NCI-H1105 treated with DMSO at 0.1 percent for 48 hours (cell line): ENCODE results near the gene LUC7L.
"Not testable (repeated sequence)": the region's sequence is repeated elsewhere in the genome, so short reads cannot be mapped to it uniquely, and the experiment has no call there.

Experiments used
- DNase-seq: peaks from one replicate; lab custom pipeline; 2025; lab: John Stamatoyannopoulos, UW

The LUC7L gene

GRCh38 chr16:229731-230281, 557 bp upstream of the LUC7L start:
- no peak for DNase-seq

GRCh38 chr16:228151-228851, 948 bp downstream of the LUC7L start:
- DNase-seq, result no peak

DNA sequence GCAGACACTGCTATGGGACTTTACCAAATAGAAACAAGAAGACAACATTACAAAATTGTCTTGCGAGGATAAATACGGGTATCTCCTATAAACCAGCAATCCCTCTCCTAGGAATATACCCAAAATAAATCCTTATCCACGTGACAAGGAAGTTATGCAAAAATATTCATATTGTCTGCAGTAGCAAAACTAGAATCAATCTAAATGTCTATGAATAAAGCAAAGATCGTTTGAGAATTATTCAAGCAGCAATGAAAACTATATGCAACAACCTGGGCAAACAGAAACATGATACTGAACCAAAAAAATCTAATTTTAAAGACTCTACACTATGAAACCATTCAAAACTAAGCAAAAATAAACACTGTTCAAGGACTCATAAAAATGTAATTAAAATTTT, 9.2 kb downstream of the LUC7L start:
- DNase-seq, result no peak

- DNase-seq, result no peak
Observed at GRCh38 chr16:212999-213398, 16.2 kb downstream of the LUC7L start.

- DNase-seq, result not testable (repeated sequence)
Observed at GRCh38 chr16:211631-212180, 17.5 kb downstream of the LUC7L start.

DNA sequence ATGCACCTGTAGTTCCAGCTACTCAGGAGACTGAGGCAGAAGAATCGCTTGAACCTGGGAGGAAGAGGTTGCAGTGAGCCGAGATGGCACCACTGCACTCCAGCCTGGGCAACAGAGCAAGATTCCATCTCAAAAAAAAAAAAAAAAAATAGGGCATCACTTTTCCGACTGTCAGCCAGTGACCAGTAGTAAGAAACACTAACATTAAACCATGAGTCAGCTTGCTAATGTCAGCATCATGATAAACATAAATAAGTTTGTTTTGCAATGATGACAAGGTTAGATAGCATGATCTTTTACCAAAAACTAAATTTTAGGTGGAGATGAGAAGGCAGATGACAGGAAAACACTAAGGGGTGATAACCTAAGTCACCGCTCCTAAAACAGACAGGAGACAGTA, 19.9 kb downstream of the LUC7L start:
- DNase-seq, result not testable (repeated sequence)

- DNase-seq, result not testable (repeated sequence)
Observed at GRCh38 chr16:204046-204445, 25.2 kb downstream of the LUC7L start.

- no peak for DNase-seq
Observed at GRCh38 chr16:203246-203645, 26.0 kb downstream of the LUC7L start.

- DNase-seq, result no peak
Observed at GRCh38 chr16:200388-200787, 28.9 kb downstream of the LUC7L start.

DNA sequence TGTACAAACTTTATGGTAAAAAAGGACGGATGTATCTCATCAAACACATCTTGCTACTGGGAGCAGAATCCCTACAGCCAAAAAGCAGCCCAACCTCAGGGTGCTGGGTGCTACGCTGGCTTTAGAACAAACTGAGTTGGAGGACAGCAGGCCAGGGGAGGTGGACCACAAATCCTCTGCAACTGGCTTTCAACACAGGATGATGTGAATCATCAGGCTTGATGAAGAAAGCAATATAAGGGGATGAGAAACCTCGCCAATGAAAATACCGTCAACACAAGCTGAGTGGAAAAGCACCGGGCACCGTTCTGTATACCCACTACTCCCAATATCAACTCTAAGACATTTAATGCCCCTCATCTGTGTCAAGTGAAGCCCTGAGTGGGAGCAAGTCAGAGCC, 34.7 kb downstream of the LUC7L start:
- no peak for DNase-seq

GRCh38 chr16:193441-193840, 35.8 kb downstream of the LUC7L start:
- DNase-seq, result no peak

GRCh38 chr16:192686-193085, 36.6 kb downstream of the LUC7L start:
- no peak for DNase-seq

- DNase-seq, result no peak
Observed at GRCh38 chr16:191831-192230, 37.4 kb downstream of the LUC7L start.

DNA sequence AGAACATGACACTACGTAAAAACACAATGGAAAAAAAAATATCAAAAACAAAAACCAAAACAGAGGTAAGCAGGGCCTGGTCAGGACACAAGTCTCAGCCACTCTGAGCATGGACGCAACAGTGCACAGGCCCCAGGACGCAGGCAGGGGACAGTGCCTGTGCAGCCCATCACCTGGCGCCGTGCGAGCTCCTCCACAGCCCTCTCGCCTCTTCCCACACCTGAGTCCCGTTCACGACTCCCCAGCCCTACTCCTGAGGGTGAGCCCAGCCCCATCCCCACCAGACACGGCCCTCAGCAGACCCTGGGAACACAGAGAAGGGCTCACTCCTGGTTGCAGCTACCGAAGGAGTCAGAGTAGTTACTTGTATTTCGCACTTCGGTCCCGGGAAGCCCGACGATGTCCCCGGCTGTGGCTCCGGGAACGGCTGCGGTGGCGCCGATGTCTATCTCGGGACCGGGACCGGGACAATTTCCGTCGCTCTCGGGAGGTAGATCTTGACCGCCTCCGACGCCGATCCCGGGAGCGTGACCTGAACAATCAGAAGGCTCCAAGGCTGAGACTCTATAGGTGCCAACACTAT, 39.6 kb downstream of the LUC7L start:
- DNase-seq, result no peak

- DNase-seq, result no peak
Observed at GRCh38 chr16:188674-189073, 40.6 kb downstream of the LUC7L start.

- no peak for DNase-seq
Observed at GRCh38 chr16:187330-187729, 41.9 kb downstream of the LUC7L start.

GRCh38 chr16:185691-186090, 43.6 kb downstream of the LUC7L start:
- DNase-seq, result no peak

- DNase-seq, result no peak
Observed at GRCh38 chr16:185213-185612, 44.0 kb downstream of the LUC7L start.

DNA sequence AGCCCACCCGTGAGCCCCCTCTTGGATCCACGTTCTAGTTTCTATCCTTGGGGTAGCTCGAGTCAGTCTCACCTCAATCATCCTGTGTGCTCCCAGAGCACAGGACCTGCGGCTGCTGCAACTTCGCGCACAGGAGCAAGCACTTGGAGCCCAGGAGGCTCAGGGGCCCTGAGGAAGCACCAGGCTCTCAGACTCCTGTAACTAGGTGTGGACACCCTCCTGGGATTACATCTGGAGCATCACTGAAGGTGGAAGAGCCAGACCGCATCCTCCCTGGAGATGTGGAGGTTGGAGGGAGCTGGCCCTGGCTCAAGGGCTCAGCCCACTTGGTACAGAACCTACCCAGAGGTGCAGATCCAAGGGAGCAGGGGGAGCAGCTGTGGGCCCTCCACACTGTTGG, 46.2 kb downstream of the LUC7L start:
- no peak for DNase-seq

GRCh38 chr16:181565-182021, 47.7 kb downstream of the LUC7L start:
- no peak for DNase-seq

GRCh38 chr16:180681-181564, 48.3 kb downstream of the LUC7L start:
- peak; percentile 46 for DNase-seq

GRCh38 chr16:180101-180675, 49.1 kb downstream of the LUC7L start, which contains the start of gene HBQ1:
TSS of gene HBQ1 (plus strand) at chr16:180459. CDS start at chr16:180487, 28 bp downstream.
- no peak for DNase-seq
